ENCODE measurements around the gene SLC16A11. TPM values are rescaled to one million over a fixed set of nuclear protein-coding genes. Genes with fewer than 3 reads are reported as not detected.

Gene SLC16A11
- polyA plus RNA-seq, 1 donor from 2014 or later, result not detected

DNA sequence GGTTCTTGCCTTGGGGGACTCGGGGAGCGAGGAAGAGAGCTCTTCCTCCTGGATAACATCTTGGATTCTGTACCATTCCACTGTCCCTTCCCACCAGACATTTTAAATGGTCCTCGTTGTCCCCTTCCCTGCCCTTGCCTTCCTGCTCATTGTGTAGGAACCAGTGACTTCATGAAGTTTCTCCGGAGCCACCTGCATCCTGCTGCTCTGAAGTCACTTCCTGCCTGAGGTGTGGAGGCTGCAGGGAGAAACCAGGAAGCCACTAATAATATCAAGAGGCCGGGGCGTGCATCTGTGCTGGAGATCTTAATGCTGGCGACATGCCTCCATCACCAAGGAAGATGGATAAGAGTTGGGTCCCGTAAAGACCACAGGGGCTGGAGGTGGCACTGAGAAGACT is 14.2 kb downstream of the SLC16A11 start:
- H3K4me2 ChIP-seq (ENCODE audit: low read length), result no peak overlapping the region
- H3K36me3 ChIP-seq (ENCODE audit: insufficient read depth, low read length), result no peaks in the 10 kb centered on the region
- no peak overlapping the region for H2AFZ ChIP-seq (ENCODE audit: low read depth, low read length)

GRCh38 chr17:7029096-7029495 is 14.8 kb downstream of the SLC16A11 start:
- Histone ChIP-seq H3K79me2 (replicated peaks; ENCODE audit: insufficient read depth, low read length) (no peaks in the 10 kb centered on the region), H4K20me1 (ENCODE audit: insufficient read depth) (no peaks in the 10 kb centered on the region), H3F3A (ENCODE audit: insufficient read depth, low read length, poor library complexity, severe bottlenecking) (no peaks in the 10 kb centered on the region), H3K27ac (ENCODE audit: low read length) (no peak overlapping the region), H3K9me3 (ENCODE audit: low read length) (no peaks in the 10 kb centered on the region), H3K9ac (ENCODE audit: low read length) (no peak overlapping the region), H3K9me2 (ENCODE audit: insufficient read depth, low read length) (no peaks in the 10 kb centered on the region), H3K36me3 (ENCODE audit: insufficient read depth, low read length) (no peaks in the 10 kb centered on the region), H3K4me2 (ENCODE audit: low read length) (no peak overlapping the region), H3K27me3 (ENCODE audit: insufficient read depth, low read depth, low read length) (peaks cover 5% of the 10 kb centered on the region), H3K4me3 (ENCODE audit: low read length) (no peak overlapping the region), H2AFZ (ENCODE audit: low read depth, low read length) (no peak overlapping the region)
- no peak for TF ChIP-seq EP300 (conservative IDR thresholded peaks at IDR 0.05; ENCODE audit: poor library complexity, severe bottlenecking)
- TF ChIP-seq POLR2AphosphoS5 (IDR thresholded peaks at IDR 0.05), result no peak
- no peak for TF ChIP-seq MXI1 (conservative IDR thresholded peaks at IDR 0.05; ENCODE audit: poor library complexity, severe bottlenecking)
- no peak for TF ChIP-seq SMC3 (conservative IDR thresholded peaks at IDR 0.05; ENCODE audit: poor library complexity)
- TF ChIP-seq, protein P1, sequence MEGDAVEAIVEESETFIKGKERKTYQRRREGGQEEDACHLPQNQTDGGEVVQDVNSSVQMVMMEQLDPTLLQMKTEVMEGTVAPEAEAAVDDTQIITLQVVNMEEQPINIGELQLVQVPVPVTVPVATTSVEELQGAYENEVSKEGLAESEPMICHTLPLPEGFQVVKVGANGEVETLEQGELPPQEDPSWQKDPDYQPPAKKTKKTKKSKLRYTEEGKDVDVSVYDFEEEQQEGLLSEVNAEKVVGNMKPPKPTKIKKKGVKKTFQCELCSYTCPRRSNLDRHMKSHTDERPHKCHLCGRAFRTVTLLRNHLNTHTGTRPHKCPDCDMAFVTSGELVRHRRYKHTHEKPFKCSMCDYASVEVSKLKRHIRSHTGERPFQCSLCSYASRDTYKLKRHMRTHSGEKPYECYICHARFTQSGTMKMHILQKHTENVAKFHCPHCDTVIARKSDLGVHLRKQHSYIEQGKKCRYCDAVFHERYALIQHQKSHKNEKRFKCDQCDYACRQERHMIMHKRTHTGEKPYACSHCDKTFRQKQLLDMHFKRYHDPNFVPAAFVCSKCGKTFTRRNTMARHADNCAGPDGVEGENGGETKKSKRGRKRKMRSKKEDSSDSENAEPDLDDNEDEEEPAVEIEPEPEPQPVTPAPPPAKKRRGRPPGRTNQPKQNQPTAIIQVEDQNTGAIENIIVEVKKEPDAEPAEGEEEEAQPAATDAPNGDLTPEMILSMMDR (IDR thresholded peaks at IDR 0.05; ENCODE audit: poor library complexity, severe bottlenecking), result no peak
- TF ChIP-seq TAF1 (IDR thresholded peaks at IDR 0.05; ENCODE audit: low read depth), result no peak
- no peak for TF ChIP-seq RAD21 (conservative IDR thresholded peaks at IDR 0.05)
- TF ChIP-seq, protein P2, sequence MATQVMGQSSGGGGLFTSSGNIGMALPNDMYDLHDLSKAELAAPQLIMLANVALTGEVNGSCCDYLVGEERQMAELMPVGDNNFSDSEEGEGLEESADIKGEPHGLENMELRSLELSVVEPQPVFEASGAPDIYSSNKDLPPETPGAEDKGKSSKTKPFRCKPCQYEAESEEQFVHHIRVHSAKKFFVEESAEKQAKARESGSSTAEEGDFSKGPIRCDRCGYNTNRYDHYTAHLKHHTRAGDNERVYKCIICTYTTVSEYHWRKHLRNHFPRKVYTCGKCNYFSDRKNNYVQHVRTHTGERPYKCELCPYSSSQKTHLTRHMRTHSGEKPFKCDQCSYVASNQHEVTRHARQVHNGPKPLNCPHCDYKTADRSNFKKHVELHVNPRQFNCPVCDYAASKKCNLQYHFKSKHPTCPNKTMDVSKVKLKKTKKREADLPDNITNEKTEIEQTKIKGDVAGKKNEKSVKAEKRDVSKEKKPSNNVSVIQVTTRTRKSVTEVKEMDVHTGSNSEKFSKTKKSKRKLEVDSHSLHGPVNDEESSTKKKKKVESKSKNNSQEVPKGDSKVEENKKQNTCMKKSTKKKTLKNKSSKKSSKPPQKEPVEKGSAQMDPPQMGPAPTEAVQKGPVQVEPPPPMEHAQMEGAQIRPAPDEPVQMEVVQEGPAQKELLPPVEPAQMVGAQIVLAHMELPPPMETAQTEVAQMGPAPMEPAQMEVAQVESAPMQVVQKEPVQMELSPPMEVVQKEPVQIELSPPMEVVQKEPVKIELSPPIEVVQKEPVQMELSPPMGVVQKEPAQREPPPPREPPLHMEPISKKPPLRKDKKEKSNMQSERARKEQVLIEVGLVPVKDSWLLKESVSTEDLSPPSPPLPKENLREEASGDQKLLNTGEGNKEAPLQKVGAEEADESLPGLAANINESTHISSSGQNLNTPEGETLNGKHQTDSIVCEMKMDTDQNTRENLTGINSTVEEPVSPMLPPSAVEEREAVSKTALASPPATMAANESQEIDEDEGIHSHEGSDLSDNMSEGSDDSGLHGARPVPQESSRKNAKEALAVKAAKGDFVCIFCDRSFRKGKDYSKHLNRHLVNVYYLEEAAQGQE (IDR thresholded peaks at IDR 0.05; ENCODE audit: borderline replicate concordance), result no peak
- no peak for TF ChIP-seq EZH2 (IDR thresholded peaks at IDR 0.05; ENCODE audit: borderline replicate concordance, insufficient read depth, low read length, poor library complexity, severe bottlenecking)

More for the DNA sequence above, 14.2 kb downstream of the SLC16A11 start:
- Histone ChIP-seq H3K27me3 (ENCODE audit: insufficient read depth, low read depth, low read length) (no peaks in the 10 kb centered on the region), H3K9me3 (ENCODE audit: low read length) (no peaks in the 10 kb centered on the region), H3F3A (ENCODE audit: insufficient read depth, low read length, poor library complexity, severe bottlenecking) (no peaks in the 10 kb centered on the region), H3K9ac (ENCODE audit: low read length) (no peak overlapping the region), H3K27ac (ENCODE audit: low read length) (no peak overlapping the region), H3K79me2 (replicated peaks; ENCODE audit: insufficient read depth, low read length) (no peaks in the 10 kb centered on the region), H3K9me2 (ENCODE audit: insufficient read depth, low read length) (no peaks in the 10 kb centered on the region), H3K4me3 (ENCODE audit: low read length) (no peak overlapping the region), H4K20me1 (ENCODE audit: insufficient read depth) (no peaks in the 10 kb centered on the region)
- no peak for TF ChIP-seq MXI1 (conservative IDR thresholded peaks at IDR 0.05; ENCODE audit: poor library complexity, severe bottlenecking)
- TF ChIP-seq SMC3 (conservative IDR thresholded peaks at IDR 0.05; ENCODE audit: poor library complexity), result no peak
- no peak for TF ChIP-seq POLR2AphosphoS5 (IDR thresholded peaks at IDR 0.05)
- no peak for TF ChIP-seq TAF1 (IDR thresholded peaks at IDR 0.05; ENCODE audit: low read depth)
- TF ChIP-seq EP300 (conservative IDR thresholded peaks at IDR 0.05; ENCODE audit: poor library complexity, severe bottlenecking), result no peak
- no peak for TF ChIP-seq RAD21 (conservative IDR thresholded peaks at IDR 0.05)
- TF ChIP-seq, protein P1 (IDR thresholded peaks at IDR 0.05; ENCODE audit: poor library complexity, severe bottlenecking), result no peak
